Right lung (tissue), 5 donors: ENCODE data around the gene HOPX. TPM values are rescaled to one million over a fixed set of nuclear protein-coding genes. Genes with fewer than 3 reads are reported as not detected.
"Not testable (repeated sequence)": the region's sequence is repeated elsewhere in the genome, so short reads cannot be mapped to it uniquely, and the experiment has no call there.

Experiments
- DNase-seq, 2 donors: peaks; one replicate each; pipeline ENCODE4 v3.0.0-alpha.2; 2013
- polyA plus RNA-seq, 5 donors: library from polyadenylated mRNA; unstranded; fragments of 120-200 nt; gene quantifications; one replicate each; pipeline versions ENCODE4 v1.2.1 to v1.2.3, GENCODE V29; 2013; ENCODE audit warnings: inconsistent platforms in 1 of 5, low replicate concordance in 1 of 5; ENCODE audit not compliant: insufficient read length in 5 of 5, insufficient read depth in 1 of 5

The HOPX gene
- polyA plus RNA-seq, 5 donors = 29.8 to 46.2 (median 37.4) TPM

DNA sequence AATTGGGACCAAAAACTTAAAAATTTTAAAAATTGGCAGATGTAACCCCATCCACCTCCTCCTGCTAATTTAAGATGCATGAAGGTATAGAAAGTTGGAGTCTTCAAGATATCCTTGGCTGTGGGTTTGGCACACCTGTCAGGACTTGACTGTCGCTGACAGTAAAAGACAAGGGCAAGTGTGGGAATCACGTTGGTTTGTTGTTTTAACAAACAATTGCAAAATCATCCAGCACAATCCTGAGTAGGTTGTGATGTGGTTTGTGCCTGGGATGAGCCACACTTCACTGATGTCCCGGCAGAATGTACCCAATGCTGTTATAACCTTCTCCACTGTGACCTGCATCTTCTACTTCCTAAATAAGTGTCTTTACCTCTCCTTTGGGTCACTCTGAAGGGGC lies 24.0 kb downstream of the HOPX start:
- no peak for DNase-seq

DNA sequence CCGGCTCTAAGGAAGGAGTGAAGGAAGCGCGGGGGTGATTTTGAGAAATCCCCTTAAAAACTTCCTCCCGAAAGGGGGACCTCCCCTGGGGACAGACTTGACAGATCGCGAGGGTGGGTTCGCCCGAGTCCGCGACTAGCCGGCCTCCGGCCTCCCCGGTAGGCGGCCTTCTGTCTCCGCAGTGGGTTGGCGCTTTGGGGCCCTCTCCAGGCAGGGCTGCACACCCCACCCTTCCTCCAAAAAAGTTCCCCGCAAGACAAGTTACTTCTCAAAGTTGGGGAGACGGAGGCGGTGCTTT lies 24.8 kb downstream of the HOPX start:
- DNase-seq = no peak

DNA sequence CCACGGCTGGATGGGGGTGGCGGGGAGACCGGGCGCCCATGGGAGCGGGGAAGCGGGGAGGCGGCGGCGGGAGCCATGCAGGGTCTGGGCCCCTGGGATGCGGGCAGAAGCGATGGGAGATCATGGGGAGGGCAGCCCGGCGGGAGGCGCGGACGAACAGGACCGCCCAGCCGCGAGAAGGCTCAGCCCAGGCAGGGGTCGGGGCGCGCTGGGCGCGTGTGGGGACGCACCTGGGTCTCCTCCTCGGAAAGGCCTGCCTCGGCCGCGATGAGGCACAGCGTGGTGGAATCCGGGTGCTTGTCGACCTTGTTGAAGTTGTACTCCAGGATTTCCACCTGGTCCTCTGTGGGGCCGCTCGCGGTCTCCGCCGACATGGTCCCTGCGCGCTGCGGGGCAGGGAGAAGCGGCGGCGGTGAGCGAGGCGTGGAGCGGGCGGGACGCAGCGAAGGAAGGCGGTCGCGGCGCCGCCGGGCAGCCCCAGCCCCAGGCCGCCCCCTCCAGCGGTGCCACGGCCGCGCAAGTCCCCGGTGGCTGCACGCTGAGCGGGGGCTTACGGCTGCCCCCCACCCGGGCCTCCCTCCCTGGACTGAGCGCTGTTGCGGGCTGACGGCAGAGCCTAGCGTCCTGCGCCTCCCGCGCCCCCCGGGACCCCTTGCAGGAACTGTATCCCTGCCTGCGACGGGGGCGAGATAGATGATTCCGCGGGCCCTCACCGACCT lies 25.3 kb downstream of the HOPX start:
- DNase-seq = peak; percentile 24 to 26

DNA sequence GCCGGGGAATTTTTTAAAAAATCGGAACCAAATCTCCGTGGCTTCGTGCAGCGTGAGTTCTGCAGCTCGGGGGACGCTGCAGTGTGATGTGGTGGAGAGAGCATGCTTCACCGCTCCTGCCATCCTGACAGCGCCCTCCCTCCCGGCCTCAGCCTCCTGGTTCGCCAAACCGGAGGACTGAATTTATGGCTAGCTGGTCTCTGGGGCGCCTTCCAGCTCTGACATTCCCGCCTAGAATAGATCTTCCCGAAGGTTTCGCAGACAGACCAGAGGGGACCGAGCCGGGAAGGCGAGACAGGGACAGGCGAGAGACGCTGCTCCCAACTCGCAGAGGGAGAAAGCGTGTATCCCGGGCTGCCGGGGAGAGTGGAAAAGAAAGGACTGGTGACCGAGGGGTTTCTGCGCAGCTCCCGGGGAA lies 25.9 kb downstream of the HOPX start:
- DNase-seq = peak; percentile 17 to 26

DNA sequence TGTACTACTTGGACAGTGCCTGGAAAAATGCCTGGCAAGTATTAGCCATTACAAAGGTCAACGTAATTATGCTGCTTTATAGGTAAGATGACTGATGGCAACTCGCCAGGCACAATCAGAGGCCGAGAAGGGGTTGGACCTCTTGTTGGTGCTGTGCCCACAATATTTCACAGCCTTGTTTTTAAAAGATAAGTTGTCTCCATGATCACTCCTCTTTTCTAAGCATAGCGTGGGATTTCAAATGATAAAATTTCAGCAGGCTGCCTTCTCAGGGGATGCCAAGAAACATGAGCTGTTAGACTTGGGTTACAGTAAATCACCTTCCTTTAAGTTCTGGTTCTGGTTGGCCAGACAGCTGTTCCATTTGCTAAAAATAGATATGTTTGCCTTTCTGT lies 26.9 kb downstream of the HOPX start:
- DNase-seq = no peak

DNA sequence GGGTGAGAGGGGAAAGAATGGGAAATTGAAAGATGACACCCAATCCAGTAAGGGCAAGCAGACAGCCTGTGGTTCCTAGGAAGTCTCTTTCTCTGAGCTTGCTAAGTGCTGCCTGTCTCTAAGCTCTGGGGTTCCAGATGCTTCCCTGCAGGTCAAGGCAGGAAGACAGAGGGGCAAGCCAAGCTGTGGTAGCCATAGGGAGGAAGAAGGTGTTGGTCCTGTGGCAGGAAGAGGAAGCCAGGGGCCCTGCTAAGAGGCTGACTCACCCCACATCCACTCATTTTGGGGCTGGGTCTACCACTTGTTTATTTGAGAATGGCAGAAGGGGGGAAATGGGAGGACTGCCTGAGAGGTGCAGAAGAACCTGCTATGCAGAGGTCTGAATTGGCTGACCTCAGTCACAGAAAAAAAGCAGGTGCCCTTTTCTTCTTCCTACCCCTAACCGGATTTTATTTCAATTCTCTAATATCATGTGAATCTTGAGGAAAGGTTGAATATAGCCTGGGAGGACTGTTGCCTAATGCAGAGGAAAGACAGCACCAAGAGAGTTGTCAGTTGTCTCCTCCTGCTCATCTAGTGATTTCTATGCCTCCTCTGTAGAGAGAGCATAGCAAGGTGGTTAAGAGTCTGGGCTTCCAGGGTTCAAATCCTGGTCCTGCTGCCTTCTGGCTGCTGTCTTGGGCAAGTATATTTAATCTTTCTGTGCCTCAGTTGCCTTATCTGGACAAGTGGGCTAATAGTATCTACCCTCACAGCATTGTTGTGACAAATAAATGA lies 27.4 kb downstream of the HOPX start:
- no peak for DNase-seq

DNA sequence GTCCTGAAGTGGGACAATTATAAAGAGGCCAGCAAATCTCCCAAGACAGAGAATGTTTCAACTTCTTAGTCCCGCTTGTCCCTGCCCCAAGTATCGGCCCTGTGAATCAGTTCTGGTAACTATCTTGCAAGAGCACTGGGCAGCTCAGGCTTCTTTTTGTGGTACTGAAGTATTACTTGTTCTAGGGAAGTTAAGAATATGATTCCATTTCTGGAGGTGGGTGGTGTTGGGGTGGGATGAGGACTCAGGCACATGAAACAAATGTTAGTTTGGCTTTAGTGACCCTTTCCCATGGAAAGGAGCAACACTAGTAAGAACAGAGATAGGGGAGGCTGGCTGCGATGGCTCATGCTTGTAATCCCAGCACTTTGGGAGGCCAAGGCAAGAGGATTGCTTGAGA lies 28.9 kb downstream of the HOPX start:
- DNase-seq = no peak

DNA sequence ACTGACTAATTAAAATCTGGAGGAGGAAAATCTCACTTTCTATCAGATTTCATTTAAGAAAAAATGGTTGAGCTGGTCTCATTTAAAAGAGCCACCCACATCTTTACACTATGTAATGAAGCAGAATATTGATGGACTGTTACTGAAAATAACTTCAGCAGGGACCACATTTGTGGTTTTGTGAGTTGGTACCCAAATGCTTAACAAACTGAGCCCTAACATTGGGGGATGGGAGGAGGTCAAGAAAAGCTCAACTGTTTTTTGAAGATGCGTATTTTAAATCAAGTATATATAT lies 30.1 kb downstream of the HOPX start:
- DNase-seq = no peak

DNA sequence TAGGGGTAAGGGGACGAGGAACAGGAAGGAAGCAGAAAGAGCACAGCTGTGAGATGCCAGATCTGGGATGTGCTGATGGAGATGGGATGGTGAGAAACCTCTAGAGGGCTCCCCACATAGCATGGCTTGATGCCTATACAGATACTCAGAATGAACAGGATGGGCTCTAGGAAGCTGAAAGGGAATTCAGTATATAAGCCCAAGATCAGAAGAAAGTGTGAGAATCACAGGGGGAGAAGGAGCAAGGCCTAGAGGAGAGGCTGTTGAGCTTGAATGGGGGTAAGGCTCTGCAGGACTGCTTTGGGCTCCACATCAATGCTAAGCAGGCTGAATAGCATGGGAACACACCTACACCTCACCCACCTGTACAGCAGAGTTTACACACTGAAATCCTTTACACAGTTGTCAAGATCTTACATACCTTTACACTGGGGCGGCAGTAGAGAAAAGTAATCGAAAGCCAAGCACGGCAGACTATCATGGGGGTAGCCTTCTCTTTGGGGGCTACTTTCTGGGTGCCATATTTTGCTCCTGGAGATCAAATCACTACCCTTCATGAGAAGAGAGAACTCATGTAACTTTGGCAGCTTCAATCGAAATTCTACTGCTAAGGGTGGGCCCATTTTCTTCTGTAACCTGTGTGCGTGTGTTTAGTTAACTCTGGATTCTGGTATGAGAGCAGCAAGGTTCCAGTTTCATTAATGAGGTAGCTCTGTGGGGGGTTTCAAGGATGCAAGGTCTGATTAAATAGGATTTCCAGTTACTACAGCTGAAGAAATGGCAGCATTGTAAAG lies 30.6 kb downstream of the HOPX start:
- no peak for DNase-seq

DNA sequence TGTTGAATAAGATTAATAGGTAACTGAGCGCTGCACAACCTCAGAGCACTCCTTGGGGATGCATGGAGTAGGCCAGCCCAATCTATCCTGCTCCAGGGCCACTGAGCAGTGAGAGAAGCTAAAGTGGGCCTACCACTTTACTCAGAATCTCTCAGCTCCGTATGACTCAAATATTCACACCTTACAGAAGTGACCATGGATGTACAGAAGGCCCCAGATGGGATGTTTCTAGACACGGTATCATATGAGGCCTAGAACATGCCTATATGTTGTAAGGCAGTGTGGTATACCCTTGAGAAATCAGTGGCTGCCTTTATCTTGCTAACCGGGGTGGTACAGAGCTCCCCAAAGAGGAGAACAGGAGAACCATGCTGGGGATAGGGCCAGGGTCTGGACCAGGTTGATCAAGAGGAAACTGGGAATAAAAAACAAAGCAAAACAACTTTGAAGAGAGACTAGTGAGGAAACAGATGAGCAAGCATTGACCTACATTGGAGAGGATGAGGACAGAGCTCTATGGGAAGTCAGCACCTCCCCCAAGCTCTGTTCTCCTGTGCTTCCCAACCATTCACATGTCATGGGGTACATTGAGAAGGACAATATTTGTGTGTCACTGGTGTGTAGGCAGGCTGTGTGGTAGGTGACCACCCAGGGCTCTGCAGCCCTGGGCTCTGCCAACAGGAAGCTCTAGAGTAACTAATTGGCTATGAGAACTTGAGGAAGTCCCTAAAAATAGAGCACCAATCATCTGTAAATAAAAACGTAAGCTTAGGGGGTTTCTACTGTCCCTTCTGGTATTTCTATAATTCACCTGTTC lies 31.4 kb downstream of the HOPX start:
- no peak for DNase-seq

DNA sequence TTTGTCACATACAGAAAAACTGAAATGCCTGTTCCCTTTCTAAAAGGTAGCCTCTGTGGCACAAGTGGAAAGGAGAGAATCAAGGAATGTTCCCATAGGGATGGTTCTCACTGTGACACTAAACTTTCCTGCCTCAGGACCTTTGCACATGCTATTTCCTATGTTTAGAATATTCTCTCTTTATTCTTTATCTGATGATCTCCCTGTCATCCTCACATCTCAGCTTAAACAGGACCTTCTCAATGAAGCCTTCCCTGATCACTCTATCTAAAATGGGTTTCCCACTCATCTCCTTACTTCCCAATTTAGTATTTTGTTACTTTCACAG lies 32.3 kb downstream of the HOPX start:
- no peak for DNase-seq

DNA sequence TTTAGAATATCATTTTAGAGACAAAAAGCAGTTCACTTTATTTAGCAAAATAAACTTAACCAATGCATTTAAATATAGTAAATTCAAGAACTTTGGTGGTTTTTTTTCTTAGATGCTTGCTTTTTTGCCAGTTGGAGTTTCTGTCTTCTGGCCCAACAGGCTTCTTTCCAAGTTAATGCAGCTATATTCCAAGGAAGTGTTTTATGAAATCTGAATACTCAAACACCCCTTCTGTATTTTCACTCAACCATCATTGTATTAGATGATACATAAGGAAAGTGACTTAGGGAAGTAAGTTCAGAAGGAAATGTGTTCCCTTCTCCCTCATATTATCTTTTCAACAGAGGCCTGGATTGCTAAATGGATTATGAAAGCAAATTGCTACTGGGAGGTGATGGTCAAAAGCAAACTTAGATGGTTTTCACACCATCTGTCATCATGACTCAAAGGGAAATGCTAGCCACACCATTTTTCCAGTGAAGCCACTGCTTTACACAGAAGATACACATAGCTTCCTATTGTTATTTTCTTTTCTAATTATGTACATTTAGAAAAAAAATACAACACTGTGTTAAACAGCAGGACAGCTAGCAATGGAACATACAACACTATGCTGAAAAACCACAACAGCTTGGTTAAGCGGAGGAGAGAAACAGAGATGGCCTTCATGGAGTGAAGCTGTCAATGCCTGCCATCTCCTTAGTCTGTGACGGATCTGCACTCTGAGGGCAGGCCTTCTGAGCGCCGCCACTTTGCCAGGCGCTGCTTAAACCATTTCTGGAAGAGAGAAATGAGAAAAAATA lies 32.9 kb downstream of the HOPX start:
- no peak for DNase-seq

DNA sequence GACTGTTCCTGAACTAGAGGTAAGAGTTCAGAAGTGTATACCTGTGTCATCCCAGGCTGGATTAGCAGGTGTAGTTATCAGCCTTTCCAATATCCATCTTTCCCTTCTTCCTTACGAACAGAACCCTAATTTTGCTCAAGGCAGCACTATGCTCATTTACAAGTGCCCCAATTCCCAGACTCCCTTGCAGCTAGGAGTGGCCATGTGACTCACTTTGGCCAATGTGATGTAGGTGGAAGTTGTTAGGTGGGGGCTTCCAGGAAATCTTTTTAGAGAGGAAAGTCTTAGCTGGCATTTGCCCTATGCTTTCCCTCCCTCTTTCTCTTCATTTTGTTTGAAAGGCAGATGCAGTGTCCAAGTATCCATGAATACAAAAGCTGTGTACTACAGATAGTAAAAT lies 34.8 kb downstream of the HOPX start:
- no peak for DNase-seq

DNA sequence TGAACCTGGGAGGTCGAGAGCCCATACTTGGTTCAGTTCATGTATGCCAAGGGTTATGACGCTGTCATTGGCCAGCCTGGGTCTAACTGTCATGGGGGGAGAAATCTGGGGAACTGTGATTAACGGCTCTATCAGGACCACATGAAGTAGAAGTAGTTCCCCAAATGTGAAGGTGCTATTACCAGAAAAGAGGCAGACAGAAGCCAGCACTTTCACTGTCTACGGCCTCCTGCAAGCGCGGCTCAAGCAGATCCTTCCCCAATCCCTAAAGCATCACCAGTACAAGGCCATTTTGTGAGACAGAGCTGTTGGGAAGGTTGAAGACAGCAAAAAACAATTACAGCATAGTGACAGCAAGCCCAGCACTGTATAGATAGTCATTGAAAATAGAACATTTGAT lies 37.5 kb downstream of the HOPX start:
- no peak for DNase-seq

DNA sequence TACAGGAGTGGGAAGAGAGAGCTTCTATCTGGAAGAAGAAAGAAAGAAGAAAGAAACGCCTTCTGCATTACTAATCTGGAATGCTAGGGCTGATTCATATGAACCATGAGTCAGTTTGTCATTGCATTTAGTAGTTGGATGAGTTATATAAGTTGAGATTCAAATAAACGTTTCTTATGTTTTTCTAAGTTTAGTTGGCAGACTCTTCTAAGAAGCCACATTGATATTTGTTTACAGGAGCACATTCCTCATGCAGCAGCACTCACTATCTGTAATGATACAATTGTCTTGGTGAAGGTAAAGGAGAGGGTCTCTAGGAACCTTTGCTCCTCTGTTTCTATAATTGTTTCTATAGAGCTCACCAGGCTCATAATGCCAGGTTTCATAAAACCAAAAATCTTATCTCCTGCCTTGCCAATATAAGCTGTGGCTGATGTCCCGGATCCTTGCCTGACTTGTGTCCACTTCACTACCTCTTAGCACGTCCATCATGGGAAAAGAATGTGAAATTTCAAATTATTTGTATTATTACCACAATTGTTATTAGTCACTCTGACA lies 39.5 kb downstream of the HOPX start:
- DNase-seq = no peak

DNA sequence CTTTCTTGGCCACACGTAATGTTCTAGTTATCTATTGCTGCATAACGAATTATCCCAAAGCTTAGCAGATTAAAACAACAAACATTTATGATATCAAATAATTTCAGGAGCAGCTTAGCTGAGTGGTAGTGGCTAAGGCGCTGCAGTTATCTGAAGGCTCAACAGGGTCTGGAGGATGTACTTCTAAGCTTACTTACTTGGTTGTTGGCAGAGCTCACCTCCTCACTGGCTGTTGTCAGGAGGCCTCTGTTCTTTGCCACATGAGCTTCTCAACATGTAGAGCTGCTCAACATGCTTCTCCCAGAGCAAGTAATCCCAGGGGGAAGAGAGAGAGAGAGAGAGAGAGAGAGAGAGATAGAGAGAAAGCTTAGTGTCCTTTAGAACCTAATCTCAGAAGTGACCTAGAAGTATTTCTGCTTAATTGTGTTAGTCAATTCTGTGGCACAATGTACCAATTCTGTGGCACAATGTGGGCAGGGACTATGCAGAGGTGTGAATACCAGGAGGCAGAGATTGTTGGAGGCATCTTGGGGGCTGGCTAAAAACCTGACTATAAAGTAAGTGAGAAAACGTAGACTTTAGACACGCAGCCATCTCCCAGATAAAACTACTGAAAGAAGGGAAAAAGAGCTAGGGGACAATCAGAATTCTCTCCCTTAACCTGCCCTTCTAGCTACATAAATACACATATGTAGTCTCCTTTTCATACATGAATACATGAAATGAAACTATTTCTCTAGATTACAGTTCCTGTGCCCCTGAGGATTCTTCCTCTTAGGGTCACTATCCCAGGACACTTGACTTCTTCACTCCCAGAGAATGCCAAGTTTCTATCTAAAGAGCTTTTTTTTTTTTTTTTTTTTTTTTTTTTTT lies 40.2 kb downstream of the HOPX start:
- DNase-seq = no peak

DNA sequence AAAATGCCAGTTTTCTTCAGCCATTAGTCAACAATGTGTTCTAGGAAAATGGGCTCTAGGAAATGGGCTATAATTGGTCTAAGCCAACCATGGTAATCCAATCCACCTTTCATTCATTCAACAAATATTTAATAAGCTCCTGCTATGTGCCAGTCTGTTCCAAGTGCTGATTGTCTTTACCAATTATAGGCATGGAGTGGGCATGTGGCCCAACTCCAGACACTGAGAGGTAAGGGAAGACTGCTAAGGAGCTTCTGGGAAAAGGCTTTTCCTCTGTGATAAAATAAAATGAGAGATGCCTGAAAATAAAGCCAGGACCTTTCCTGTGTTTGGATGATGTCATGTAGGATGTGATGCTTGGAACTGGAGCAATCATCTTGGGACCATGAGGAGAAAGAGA lies 43.3 kb downstream of the HOPX start:
- no peak for DNase-seq

DNA sequence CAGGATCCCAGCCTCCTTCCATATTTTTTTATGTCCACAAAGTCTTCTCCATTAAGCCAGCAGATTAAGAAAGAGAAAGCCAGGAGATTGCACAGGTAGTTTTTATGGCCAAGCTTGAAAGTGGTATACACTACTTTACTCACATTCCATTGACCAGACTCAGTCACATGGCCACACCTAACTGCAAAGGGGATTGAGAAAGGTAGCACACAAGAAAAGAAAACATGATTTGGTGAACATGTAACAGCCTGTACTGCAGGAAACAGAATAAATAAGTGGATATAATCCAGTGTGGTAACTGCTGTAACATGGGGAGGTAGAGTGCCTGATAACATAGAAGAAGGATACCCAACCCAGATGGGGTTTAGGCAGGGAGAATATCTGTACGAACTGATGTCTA lies 43.9 kb downstream of the HOPX start:
- DNase-seq = no peak

DNA sequence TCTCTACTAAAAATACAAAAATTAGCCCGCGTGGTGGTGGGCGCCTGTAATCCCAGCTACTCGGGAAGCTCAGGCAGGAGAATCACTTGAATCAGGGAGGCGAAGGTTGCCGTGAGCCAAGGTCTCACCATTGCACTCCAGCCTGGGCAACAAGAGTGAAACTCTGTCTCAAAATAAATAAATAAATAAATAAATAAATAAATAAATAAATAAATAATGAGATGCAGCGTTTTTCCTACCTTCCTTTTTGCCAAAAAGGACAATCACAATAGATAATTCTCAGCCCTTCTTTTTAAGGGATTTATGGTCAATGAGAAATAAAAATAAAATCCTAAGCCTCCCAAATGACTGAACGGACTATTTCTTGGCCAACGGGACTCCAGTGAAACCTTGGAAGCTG lies 46.1 kb downstream of the HOPX start:
- not testable (repeated sequence) for DNase-seq

DNA sequence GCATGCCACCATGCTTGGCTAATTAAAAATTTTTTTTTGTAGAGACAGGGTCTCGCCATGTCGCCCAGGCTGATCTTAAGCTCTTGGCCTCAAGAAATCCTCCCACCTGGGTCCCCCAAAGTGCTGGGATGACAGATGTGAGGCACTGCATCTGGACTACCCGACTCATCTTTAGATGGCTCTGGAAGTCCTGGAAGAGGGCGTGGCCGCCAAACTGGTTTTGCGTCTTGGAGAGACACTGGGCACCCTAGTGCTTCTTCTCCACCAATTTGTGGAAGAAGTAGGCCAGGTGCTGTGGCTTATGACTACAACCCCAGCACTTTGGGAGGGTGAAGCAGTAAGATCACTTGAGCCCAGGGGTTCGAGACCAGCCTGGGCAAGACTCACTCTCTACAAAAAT lies 47.6 kb downstream of the HOPX start:
- no peak for DNase-seq
